GM21717 (cell line): Measurements from ENCODE around the gene NOLC1.

Experiments used
- ATAC-seq: cut with Tn5 transposase; IDR thresholded peaks from one replicate; pipeline ENCODE4 v1.9.1; 2021; ENCODE audit warnings: mild to moderate bottlenecking, moderate library complexity; ENCODE audit not compliant: unreplicated experiment

The NOLC1 gene

GRCh38 chr10:102200751-102201640 is 48.8 kb downstream of the NOLC1 start:
- no peak for ATAC-seq

GRCh38 chr10:102202386-102202785 is 50.2 kb downstream of the NOLC1 start:
- ATAC-seq: no peak

GRCh38 chr10:102208311-102209035 is 56.3 kb downstream of the NOLC1 start:
- ATAC-seq: no peak

GRCh38 chr10:102211615-102212299 is 59.6 kb downstream of the NOLC1 start:
- no peak for ATAC-seq
